OCI-LY7 (cell line): ENCODE data around the gene PLEK.

Experiments used
- CTCF ChIP-seq: fragments of 200-600 bp; sonication (generic); conservative IDR thresholded peaks from 2 replicates; pipeline ENCODE4 v1.5.1; 2014; ENCODE audit warnings: mild to moderate bottlenecking, antibody characterized with exemption, low read length, moderate library complexity, mixed read lengths
- EZH2phosphoT487 ChIP-seq: fragments of 200-600 bp; sonication (generic); IDR thresholded peaks from 2 replicates; pipeline ENCODE4 v1.6.1; 2018; ENCODE audit warnings: low read depth, borderline replicate concordance, mild to moderate bottlenecking, mixed run types, antibody characterized with exemption, low read length, moderate library complexity, mixed read lengths

DNA sequence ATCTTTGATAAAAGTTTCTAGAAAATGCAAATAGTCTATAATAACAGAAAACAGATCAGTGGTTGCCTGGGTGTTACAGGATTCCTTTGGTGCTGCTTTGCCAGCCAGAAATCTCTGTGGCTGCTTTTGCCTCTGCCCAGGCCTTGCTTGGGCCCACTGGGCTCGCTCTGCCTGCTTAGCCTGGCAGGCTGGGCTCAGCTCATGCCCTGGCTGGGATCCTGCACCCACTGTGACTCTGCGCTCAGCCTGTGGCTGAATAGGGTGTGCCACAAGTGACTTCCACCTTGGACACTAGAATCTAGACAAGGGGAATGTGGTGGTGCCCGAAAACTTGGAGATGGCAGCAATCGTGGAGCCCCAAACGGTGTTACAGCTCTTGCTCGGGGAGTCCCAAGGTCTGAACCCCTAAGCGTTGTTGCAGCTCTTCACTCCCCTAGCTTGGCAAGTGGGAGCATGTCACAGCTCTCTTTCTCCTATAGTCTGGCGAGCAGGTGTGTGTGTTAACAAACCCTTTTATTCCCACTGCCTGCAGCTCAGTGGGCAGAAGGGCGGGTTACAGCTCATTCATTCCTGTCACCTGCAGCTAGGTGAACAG lies 51.1 kb downstream of the PLEK start:
- TF ChIP-seq CTCF = no peak
- no peak for TF ChIP-seq EZH2phosphoT487
